HUES48 (cell line): Measurements from ENCODE around the gene PNPLA7.
"Not testable (repeated sequence)": the region's sequence is repeated elsewhere in the genome, so short reads cannot be mapped to it uniquely, and the experiment has no call there.

ENCODE experiments used
- H3K27ac ChIP-seq: one replicate; pipeline ENCODE4 v1.7.0; 2013; ENCODE audit warnings: low read depth, low read length, inconsistent platforms
- H3K27me3 ChIP-seq: 2 replicates; pipeline ENCODE4 v1.6.1; 2013; ENCODE audit warnings: mild to moderate bottlenecking, low read length; ENCODE audit not compliant: control insufficient read depth, insufficient read depth
- H3K36me3 ChIP-seq: 2 replicates; pipeline ENCODE4 v1.6.1; 2013; ENCODE audit warnings: low read length; ENCODE audit not compliant: control insufficient read depth, insufficient read depth
- H3K4me1 ChIP-seq: 2 replicates; pipeline ENCODE4 v1.6.1; 2013; ENCODE audit warnings: mild to moderate bottlenecking, low read length; ENCODE audit not compliant: control insufficient read depth, insufficient read depth
- H3K4me3 ChIP-seq: 2 replicates; pipeline ENCODE4 v1.5.1; 2013; ENCODE audit warnings: mild to moderate bottlenecking, low read depth, low read length
- H3K9ac ChIP-seq: 2 replicates; pipeline ENCODE4 v1.6.1; 2013; ENCODE audit warnings: mild to moderate bottlenecking, low read depth, low read length, moderate library complexity
- H3K9me3 ChIP-seq: 2 replicates; pipeline ENCODE4 v1.6.1; 2013; ENCODE audit warnings: low read length; ENCODE audit not compliant: control insufficient read depth, insufficient read depth

The PNPLA7 gene

GRCh38 chr9:137511758-137512463 lies 38.3 kb downstream of the PNPLA7 start:
- Histone ChIP-seq H3K27me3 (no peaks in the 10 kb centered on the region), H3K9ac (no peak overlapping the region), H3K9me3 (peaks cover 3% of the 10 kb centered on the region; the same call in 1 of the 2 replicates), H3K27ac (no peak overlapping the region), H3K4me1 (no peaks in the 10 kb centered on the region), H3K4me3 (no peak overlapping the region), H3K36me3 (no peaks in the 10 kb centered on the region)

- H3K27ac ChIP-seq, H3K9me3 ChIP-seq, H3K4me1 ChIP-seq: not testable (repeated sequence)
Observed at GRCh38 chr9:137511126-137511525, 39.1 kb downstream of the PNPLA7 start.

GRCh38 chr9:137509198-137509597 lies 41.0 kb downstream of the PNPLA7 start:
- no peaks in the 10 kb centered on the region for H3K27me3 ChIP-seq
- H3K9me3 ChIP-seq: peaks cover 7% of the 10 kb centered on the region; the same call in 1 of the 2 replicates
- no peak overlapping the region for H3K9ac ChIP-seq
- H3K4me1 ChIP-seq: no peaks in the 10 kb centered on the region
- no peak overlapping the region for H3K27ac ChIP-seq
- no peaks in the 10 kb centered on the region for H3K36me3 ChIP-seq
- no peak overlapping the region for H3K4me3 ChIP-seq

More at GRCh38 chr9:137511126-137511525, 39.1 kb downstream of the PNPLA7 start:
- H3K27me3 ChIP-seq, H3K9ac ChIP-seq, H3K4me3 ChIP-seq, H3K36me3 ChIP-seq: not testable (repeated sequence)

GRCh38 chr9:137506702-137507171 lies 43.5 kb downstream of the PNPLA7 start:
- Histone ChIP-seq H3K27me3 (no peaks in the 10 kb centered on the region), H3K9ac (no peak overlapping the region), H3K4me1 (no peaks in the 10 kb centered on the region), H3K9me3 (peaks cover 13% of the 10 kb centered on the region), H3K36me3 (no peaks in the 10 kb centered on the region), H3K27ac (no peak overlapping the region), H3K4me3 (no peak overlapping the region)

- H3K9ac ChIP-seq: no peak overlapping the region
- no peaks in the 10 kb centered on the region for H3K4me1 ChIP-seq
- no peak overlapping the region for H3K27ac ChIP-seq
- no peak overlapping the region for H3K4me3 ChIP-seq
- no peaks in the 10 kb centered on the region for H3K27me3 ChIP-seq
- no peaks in the 10 kb centered on the region for H3K36me3 ChIP-seq
- H3K9me3 ChIP-seq: peaks cover 13% of the 10 kb centered on the region
Observed at GRCh38 chr9:137506274-137506673, 43.9 kb downstream of the PNPLA7 start.

- Histone ChIP-seq H3K9me3 (peaks cover 13% of the 10 kb centered on the region), H3K36me3 (no peaks in the 10 kb centered on the region), H3K27ac (no peak overlapping the region), H3K4me1 (no peaks in the 10 kb centered on the region), H3K4me3 (no peak overlapping the region), H3K9ac (no peak overlapping the region), H3K27me3 (no peaks in the 10 kb centered on the region)
Observed at GRCh38 chr9:137505421-137506140, 44.6 kb downstream of the PNPLA7 start.

- no peak overlapping the region for H3K27ac ChIP-seq
- H3K4me3 ChIP-seq: no peak overlapping the region
- no peak overlapping the region for H3K9ac ChIP-seq
- H3K9me3 ChIP-seq: peaks cover 13% of the 10 kb centered on the region
- H3K27me3 ChIP-seq: no peaks in the 10 kb centered on the region
- no peaks in the 10 kb centered on the region for H3K36me3 ChIP-seq
- no peaks in the 10 kb centered on the region for H3K4me1 ChIP-seq
Observed at GRCh38 chr9:137504432-137504777, 45.8 kb downstream of the PNPLA7 start.

- Histone ChIP-seq H3K27ac (no peak overlapping the region), H3K9me3 (peaks cover 15% of the 10 kb centered on the region), H3K27me3 (no peaks in the 10 kb centered on the region), H3K4me1 (no peaks in the 10 kb centered on the region), H3K9ac (no peak overlapping the region), H3K4me3 (no peak overlapping the region), H3K36me3 (no peaks in the 10 kb centered on the region)
Observed at GRCh38 chr9:137502008-137502911, 47.9 kb downstream of the PNPLA7 start.

GRCh38 chr9:137501457-137501856 lies 48.7 kb downstream of the PNPLA7 start:
- H3K9me3 ChIP-seq: peaks cover 15% of the 10 kb centered on the region
- no peak overlapping the region for H3K27ac ChIP-seq
- no peaks in the 10 kb centered on the region for H3K36me3 ChIP-seq
- H3K4me3 ChIP-seq: no peak overlapping the region
- no peak overlapping the region for H3K9ac ChIP-seq
- H3K27me3 ChIP-seq: no peaks in the 10 kb centered on the region
- no peaks in the 10 kb centered on the region for H3K4me1 ChIP-seq

- Histone ChIP-seq H3K9ac (no peak overlapping the region), H3K27me3 (no peaks in the 10 kb centered on the region)
Observed at GRCh38 chr9:137500666-137501397, 49.4 kb downstream of the PNPLA7 start.

More at GRCh38 chr9:137500666-137501397, 49.4 kb downstream of the PNPLA7 start:
- no peak overlapping the region for H3K4me3 ChIP-seq
- peaks cover 15% of the 10 kb centered on the region for H3K9me3 ChIP-seq
- no peaks in the 10 kb centered on the region for H3K4me1 ChIP-seq
- H3K27ac ChIP-seq: no peak overlapping the region
- no peaks in the 10 kb centered on the region for H3K36me3 ChIP-seq
